ENCODE data around the gene COCH.

Gene COCH

DNA sequence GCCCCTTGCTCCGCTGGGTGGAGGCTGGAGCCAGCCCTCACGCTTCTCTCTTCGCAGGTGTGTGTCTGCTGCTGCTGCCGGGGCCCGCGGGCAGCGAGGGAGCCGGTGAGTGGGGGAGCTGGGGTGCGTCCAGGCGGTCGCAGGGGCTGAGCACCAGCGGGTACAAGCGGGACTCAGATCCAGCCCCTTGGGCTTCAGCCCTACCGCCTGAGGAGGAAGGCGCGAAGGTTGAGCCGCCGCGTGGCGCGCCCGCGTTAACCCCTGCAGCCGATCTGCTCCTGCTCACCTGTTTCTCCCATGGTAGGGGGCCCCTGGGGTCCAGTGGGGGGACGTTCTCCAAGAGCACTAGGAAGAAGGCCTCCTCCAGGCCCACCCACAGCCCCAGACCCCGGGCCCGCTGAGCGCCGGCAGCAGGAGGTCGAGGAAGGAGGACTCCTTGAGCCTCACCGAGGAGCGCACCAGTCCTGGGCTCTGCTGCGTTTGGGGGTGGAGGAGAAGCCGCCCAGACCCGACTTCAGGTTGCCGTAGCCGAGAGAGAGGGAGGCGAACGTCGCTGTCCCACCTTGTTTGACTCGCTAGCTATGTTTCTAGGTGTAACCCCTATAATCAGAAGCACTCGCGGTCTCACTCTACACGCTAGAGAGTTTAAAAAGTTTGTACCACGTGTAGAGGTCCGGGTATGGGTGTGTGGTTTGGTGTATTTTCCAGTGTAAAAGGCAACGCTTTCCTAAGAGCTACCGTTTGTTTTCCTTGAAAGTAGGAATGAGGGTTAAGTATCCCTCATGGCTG, 834 bp downstream of the COCH start:
- H3K9me3 ChIP-seq (ENCODE audit: control insufficient read depth, insufficient read depth, low read length), result no peaks in the 10 kb centered on the region
- H4K20me1 ChIP-seq (ENCODE audit: control insufficient read depth, insufficient read depth, low read depth, low read length), result no peaks in the 10 kb centered on the region
- TF ChIP-seq, protein P1, sequence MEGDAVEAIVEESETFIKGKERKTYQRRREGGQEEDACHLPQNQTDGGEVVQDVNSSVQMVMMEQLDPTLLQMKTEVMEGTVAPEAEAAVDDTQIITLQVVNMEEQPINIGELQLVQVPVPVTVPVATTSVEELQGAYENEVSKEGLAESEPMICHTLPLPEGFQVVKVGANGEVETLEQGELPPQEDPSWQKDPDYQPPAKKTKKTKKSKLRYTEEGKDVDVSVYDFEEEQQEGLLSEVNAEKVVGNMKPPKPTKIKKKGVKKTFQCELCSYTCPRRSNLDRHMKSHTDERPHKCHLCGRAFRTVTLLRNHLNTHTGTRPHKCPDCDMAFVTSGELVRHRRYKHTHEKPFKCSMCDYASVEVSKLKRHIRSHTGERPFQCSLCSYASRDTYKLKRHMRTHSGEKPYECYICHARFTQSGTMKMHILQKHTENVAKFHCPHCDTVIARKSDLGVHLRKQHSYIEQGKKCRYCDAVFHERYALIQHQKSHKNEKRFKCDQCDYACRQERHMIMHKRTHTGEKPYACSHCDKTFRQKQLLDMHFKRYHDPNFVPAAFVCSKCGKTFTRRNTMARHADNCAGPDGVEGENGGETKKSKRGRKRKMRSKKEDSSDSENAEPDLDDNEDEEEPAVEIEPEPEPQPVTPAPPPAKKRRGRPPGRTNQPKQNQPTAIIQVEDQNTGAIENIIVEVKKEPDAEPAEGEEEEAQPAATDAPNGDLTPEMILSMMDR (IDR thresholded peaks at IDR 0.05; ENCODE audit: low read depth, low read length, poor library complexity, severe bottlenecking), result peak; percentile 11
- TF ChIP-seq EZH2phosphoT487 (IDR thresholded peaks at IDR 0.05; ENCODE audit: borderline replicate concordance, low read length), result no peak
- peak overlapping the region; percentile 47 for H3K27ac ChIP-seq (ENCODE audit: low read depth, low read length)
- no peaks in the 10 kb centered on the region for H3K9me2 ChIP-seq (replicated peaks; ENCODE audit: control insufficient read depth, low read length)
- peaks cover 9% of the 10 kb centered on the region; the same call in 1 of the 2 replicates for H3F3A ChIP-seq (ENCODE audit: control insufficient read depth, insufficient read depth)
- no peaks in the 10 kb centered on the region for H3K27me3 ChIP-seq (ENCODE audit: control insufficient read depth, low read length)
- peaks cover 30% of the 10 kb centered on the region for H3K4me1 ChIP-seq (ENCODE audit: control insufficient read depth, low read length)
- peaks cover 36% of the 10 kb centered on the region for H3K79me2 ChIP-seq (ENCODE audit: control insufficient read depth, low read length)
- H3K4me2 ChIP-seq (ENCODE audit: low read length), result peak overlapping the region; percentile 76
- H3K4me3 ChIP-seq (ENCODE audit: low read length), result peak overlapping the region; percentile 96
- peaks cover 49% of the 10 kb centered on the region for H3K36me3 ChIP-seq (ENCODE audit: control insufficient read depth, low read length)

DNA sequence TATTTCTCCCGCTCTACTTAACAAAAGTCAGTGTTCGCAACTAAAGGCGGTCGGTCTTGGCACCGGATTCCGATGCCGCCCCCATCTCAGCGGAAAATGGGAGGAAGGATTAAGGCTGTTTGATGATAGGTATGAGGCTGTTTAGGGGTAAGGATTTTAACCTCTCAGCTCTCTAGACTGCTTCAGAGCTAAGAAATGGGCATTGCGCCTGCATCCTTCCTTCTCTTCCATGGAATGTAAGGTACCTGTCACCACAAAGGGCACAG, 1.4 kb downstream of the COCH start:
- Histone ChIP-seq H4K20me1 (ENCODE audit: control insufficient read depth, insufficient read depth, low read depth, low read length) (no peaks in the 10 kb centered on the region), H3K9me2 (replicated peaks; ENCODE audit: control insufficient read depth, low read length) (no peaks in the 10 kb centered on the region), H3K36me3 (ENCODE audit: control insufficient read depth, low read length) (peaks cover 54% of the 10 kb centered on the region), H3K79me2 (ENCODE audit: control insufficient read depth, low read length) (peaks cover 36% of the 10 kb centered on the region), H3K27ac (ENCODE audit: low read depth, low read length) (no peak overlapping the region), H3F3A (ENCODE audit: control insufficient read depth, insufficient read depth) (peaks cover 9% of the 10 kb centered on the region; the same call in 1 of the 2 replicates), H3K27me3 (ENCODE audit: control insufficient read depth, low read length) (no peaks in the 10 kb centered on the region), H3K9me3 (ENCODE audit: control insufficient read depth, insufficient read depth, low read length) (no peaks in the 10 kb centered on the region), H3K4me3 (ENCODE audit: low read length) (peak overlapping the region; percentile 96), H3K4me2 (ENCODE audit: low read length) (peak overlapping the region; percentile 76), H3K4me1 (ENCODE audit: control insufficient read depth, low read length) (peaks cover 30% of the 10 kb centered on the region)
- TF ChIP-seq, protein P1 (IDR thresholded peaks at IDR 0.05; ENCODE audit: low read depth, low read length, poor library complexity, severe bottlenecking), result no peak
- TF ChIP-seq EZH2phosphoT487 (IDR thresholded peaks at IDR 0.05; ENCODE audit: borderline replicate concordance, low read length), result no peak

DNA sequence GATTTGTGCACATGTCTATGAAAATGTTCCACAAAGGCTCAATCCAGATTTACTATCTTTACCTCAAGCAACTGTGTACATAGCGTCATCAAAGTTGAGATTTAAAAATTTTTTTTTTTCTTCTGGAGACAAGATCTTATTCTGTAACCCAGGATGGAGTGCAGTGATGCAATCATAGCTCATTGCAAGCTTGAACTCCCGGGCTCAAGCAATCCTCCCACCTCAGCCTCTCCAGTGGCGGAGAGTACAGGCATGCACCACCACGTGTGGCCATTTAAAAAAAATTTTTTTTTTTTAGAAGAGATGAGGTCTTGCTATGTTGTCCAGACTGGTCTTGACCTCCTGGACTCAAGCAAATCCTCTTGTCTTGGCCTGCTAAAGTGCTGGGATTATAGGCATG, 2.3 kb downstream of the COCH start:
- TF ChIP-seq EZH2phosphoT487 (IDR thresholded peaks at IDR 0.05; ENCODE audit: borderline replicate concordance, low read length), result no peak
- TF ChIP-seq, protein P1 (IDR thresholded peaks at IDR 0.05; ENCODE audit: low read depth, low read length, poor library complexity, severe bottlenecking), result no peak
- Histone ChIP-seq H3K9me2 (replicated peaks; ENCODE audit: control insufficient read depth, low read length) (no peaks in the 10 kb centered on the region), H3K27ac (ENCODE audit: low read depth, low read length) (no peak overlapping the region), H3F3A (ENCODE audit: control insufficient read depth, insufficient read depth) (peaks cover 9% of the 10 kb centered on the region; the same call in 1 of the 2 replicates), H3K79me2 (ENCODE audit: control insufficient read depth, low read length) (peaks cover 36% of the 10 kb centered on the region), H3K27me3 (ENCODE audit: control insufficient read depth, low read length) (no peaks in the 10 kb centered on the region), H3K9me3 (ENCODE audit: control insufficient read depth, insufficient read depth, low read length) (no peaks in the 10 kb centered on the region), H3K36me3 (ENCODE audit: control insufficient read depth, low read length) (peaks cover 61% of the 10 kb centered on the region), H3K4me2 (ENCODE audit: low read length) (peak overlapping the region; percentile 76), H3K4me3 (ENCODE audit: low read length) (peak overlapping the region; percentile 96), H3K4me1 (ENCODE audit: control insufficient read depth, low read length) (peaks cover 30% of the 10 kb centered on the region), H4K20me1 (ENCODE audit: control insufficient read depth, insufficient read depth, low read depth, low read length) (no peaks in the 10 kb centered on the region)

Data from DOHH2 (cell line).